HepG2 (cell line): ENCODE measurements around the gene USP10. TPM values are rescaled to one million over a fixed set of nuclear protein-coding genes. Genes with fewer than 3 reads are reported as not detected.

Experiments
- ATAC-seq: fragments of 200-7000 bp; cut with Tn5 transposase; 3 replicates; pipeline ENCODE4 v1.9.1; 2020; ENCODE audit warnings: mild to moderate bottlenecking, moderate library complexity
- BruUV-seq: library from RNA; stranded (reverse); fragments of 400-500 nt; replicated peaks from 2 replicates; lab custom pipeline; 2021; lab: Mats Ljungman, UMichigan
- CTCF ChIA-PET: fragments of 300-600 bp; formaldehyde crosslinking; extraction: SDS; loops from one replicate; lab custom pipeline; 2021; ENCODE audit warnings: low total read pairs, inconsistent platforms, low intra/inter-chr PET ratio; lab: Yijun Ruan, JAX
- POLR2A ChIA-PET: fragments of 350-600 bp; sonication (Branson Sonifier 250); formaldehyde crosslinking; loops from one replicate; lab custom pipeline; 2020; ENCODE audit warnings: antibody characterized with exemption, inconsistent platforms; lab: Yijun Ruan, JAX
- DNase-seq: peaks from one replicate; pipeline ENCODE4 v3.0.0-alpha.2; 2015; ENCODE audit warnings: low spot score
- FAIRE-seq: peaks from 3 replicates; lab custom pipeline; 2011; peaks lifted over from hg19 to GRCh38; lab: Jason Lieb, UNC
- H2AFZ ChIP-seq: one replicate; pipeline ENCODE4 v1.6.1; 2011; ENCODE audit warnings: low read length, inconsistent platforms
- H3K27ac ChIP-seq: fragments of 300-600 bp; 3 replicates; pipeline ENCODE4 v1.8.0; 2011; ENCODE audit warnings: mixed run types, mild to moderate bottlenecking, mixed read lengths, low read length, inconsistent platforms; ENCODE audit not compliant: insufficient read depth; ENCODE audit errors: extremely low read length
- H3K27me3 ChIP-seq, 2 experiments: fragments of 200-600 bp in 1 of 2; 2 replicates in 1 of 2; 3 replicates in 1 of 2; pipeline versions ENCODE4 v1.6.0 to v1.8.0; 2011; ENCODE audit warnings: low read length in 2 of 2, mild to moderate bottlenecking in 2 of 2, moderate library complexity in 2 of 2, inconsistent platforms in 1 of 2; ENCODE audit not compliant: insufficient read depth in 2 of 2, control insufficient read depth in 1 of 2
- H3K36me3 ChIP-seq, 2 experiments: fragments of 200-600 bp in 1 of 2; replicated peaks in 1 of 2; 2 replicates in 1 of 2; 3 replicates in 1 of 2; pipeline versions ENCODE4 v1.5.1 to v1.8.0; 2011; ENCODE audit warnings: low read length in 2 of 2, inconsistent platforms in 1 of 2; ENCODE audit not compliant: insufficient read depth in 2 of 2, control insufficient read depth in 1 of 2
- H3K4me1 ChIP-seq: 2 replicates; pipeline ENCODE4 v1.5.1; 2012; ENCODE audit warnings: low read length, inconsistent platforms; ENCODE audit not compliant: insufficient read depth
- H3K4me2 ChIP-seq: 2 replicates; pipeline ENCODE4 v1.6.0; 2011; ENCODE audit warnings: low read depth, low read length, inconsistent platforms
- H3K4me3 ChIP-seq, 3 experiments: fragments of 200-600 bp in 1 of 3; sonication (generic), shearing (Covaris generic) in 1 of 3; replicated peaks in 1 of 3; 2 replicates each; pipeline ENCODE4 v1.5.1; 2011 to 2016; ENCODE audit warnings: low read length in 3 of 3, inconsistent platforms in 2 of 3, low read depth in 2 of 3, mild to moderate bottlenecking in 2 of 3, control low read depth in 1 of 3, mixed read lengths in 1 of 3; ENCODE audit not compliant: insufficient read depth in 1 of 3
- H3K79me2 ChIP-seq: one replicate; pipeline ENCODE4 v1.6.1; 2011; ENCODE audit warnings: low read length, inconsistent platforms; ENCODE audit not compliant: insufficient read depth
- H3K9ac ChIP-seq: 2 replicates; pipeline ENCODE4 v1.6.0; 2011; ENCODE audit warnings: mild to moderate bottlenecking, low read depth, low read length, inconsistent platforms; ENCODE audit not compliant: insufficient read depth
- H3K9me3 ChIP-seq: 2 replicates; pipeline ENCODE4 v1.5.1; 2012; ENCODE audit warnings: mild to moderate bottlenecking, low read length
- H4K20me1 ChIP-seq: 2 replicates; pipeline ENCODE4 v1.6.0; 2011; ENCODE audit warnings: inconsistent platforms, mild to moderate bottlenecking, low read length, moderate library complexity; ENCODE audit not compliant: insufficient read depth
- EZH2 ChIP-seq: conservative IDR thresholded peaks from 2 replicates; pipeline ENCODE4 v1.6.1; 2012; ENCODE audit warnings: mild to moderate bottlenecking, low read depth, low read length, moderate library complexity
- HBP1 ChIP-seq: IDR thresholded peaks from 2 replicates; pipeline ENCODE4 v1.6.1; 2016; ENCODE audit warnings: low read depth, control low read depth
- HNF4A ChIP-seq: sonication (generic); formaldehyde crosslinking; IDR thresholded peaks from 2 replicates; pipeline ENCODE4 v1.4.0; 2020; ENCODE audit warnings: missing genetic modification reagents
- NFKB2 ChIP-seq: sonication (generic); formaldehyde crosslinking; IDR thresholded peaks from 2 replicates; pipeline ENCODE4 v1.4.0; 2020; ENCODE audit warnings: missing genetic modification reagents, borderline replicate concordance
- NR3C1 ChIP-seq: sonication (generic); formaldehyde crosslinking; IDR thresholded peaks from 2 replicates; pipeline ENCODE4 v1.4.0; 2020; ENCODE audit warnings: missing genetic modification reagents
- PITX1 ChIP-seq: sonication (generic); formaldehyde crosslinking; IDR thresholded peaks from 2 replicates; pipeline ENCODE4 v1.5.1; 2020; ENCODE audit warnings: mild to moderate bottlenecking, missing genetic modification reagents
- PLRG1 ChIP-seq: fragments of 450-650 bp; conservative IDR thresholded peaks from 2 replicates; pipeline ENCODE4 v1.6.1; 2016
- POLR2G ChIP-seq: fragments of 200-400 bp; formaldehyde crosslinking; IDR thresholded peaks from 2 replicates; pipeline ENCODE4 v1.6.1; 2018; ENCODE audit warnings: mild to moderate bottlenecking, low read depth, low read length, moderate library complexity
- RAD21 ChIP-seq: fragments of 450-650 bp; formaldehyde crosslinking; IDR thresholded peaks from 2 replicates; pipeline ENCODE4 v1.5.0; 2020; ENCODE audit warnings: mild to moderate bottlenecking
- SUZ12 ChIP-seq: fragments of 150-350 bp; IDR thresholded peaks from 2 replicates; pipeline ENCODE4 v1.6.1; 2014; ENCODE audit warnings: low read depth, low read length
- TBX2 ChIP-seq: sonication (generic); formaldehyde crosslinking; IDR thresholded peaks from 2 replicates; pipeline ENCODE4 v1.5.0; 2020; ENCODE audit warnings: missing genetic modification reagents, mild to moderate bottlenecking, borderline replicate concordance
- ZBTB7B ChIP-seq: sonication (generic); formaldehyde crosslinking; IDR thresholded peaks from 2 replicates; pipeline ENCODE4 v1.4.0; 2020; ENCODE audit warnings: missing genetic modification reagents
- ZC3H4 ChIP-seq: sonication (generic); formaldehyde crosslinking; IDR thresholded peaks from 2 replicates; pipeline ENCODE4 v1.4.0; 2020; ENCODE audit warnings: missing genetic modification reagents, borderline replicate concordance
- ZFP36 ChIP-seq: fragments of 150-350 bp; IDR thresholded peaks from 2 replicates; pipeline ENCODE4 v1.6.1; 2018; ENCODE audit warnings: borderline replicate concordance, low read length, low read depth; ENCODE audit not compliant: partially characterized antibody
- ZMYM2 ChIP-seq: sonication (generic); formaldehyde crosslinking; IDR thresholded peaks from 2 replicates; pipeline ENCODE4 v1.8.0; 2022; ENCODE audit warnings: mild to moderate bottlenecking, missing genetic modification reagents
- ZNF121 ChIP-seq: sonication (generic); formaldehyde crosslinking; IDR thresholded peaks from 2 replicates; pipeline ENCODE4 v1.5.0; 2020; ENCODE audit warnings: mild to moderate bottlenecking, missing genetic modification reagents
- ZNF143 ChIP-seq: sonication (generic); formaldehyde crosslinking; IDR thresholded peaks from 2 replicates; pipeline ENCODE4 v1.4.0; 2020; ENCODE audit warnings: missing genetic modification reagents
- ZNF709 ChIP-seq: sonication (generic); formaldehyde crosslinking; IDR thresholded peaks from 2 replicates; pipeline ENCODE4 v1.5.0; 2020; ENCODE audit warnings: mild to moderate bottlenecking, missing genetic modification reagents
- ZSCAN29 ChIP-seq: sonication (generic); formaldehyde crosslinking; conservative IDR thresholded peaks from 2 replicates; pipeline ENCODE4 v1.4.0; 2020; ENCODE audit warnings: mild to moderate bottlenecking, missing genetic modification reagents
- WGBS: methylation state at CpG from one replicate; pipeline ENCODE4 v1.1.6; 2017; ENCODE audit warnings: low lambda C conversion rate; 5-methylcytosine and 5-hydroxymethylcytosine counted together
- in situ Hi-C: cut with HindIII; loops from 2 replicates; pipeline ENCODE4 v1.10.0; 2017; ENCODE audit warnings: low pct_unique_long_range_greater_than_20kb; ENCODE audit not compliant: extremely low pct_ligation_motif_present
- intact Hi-C: fragments of 100-400 bp; cut with micrococcal nuclease; formaldehyde crosslinking; loops from one replicate; pipeline ENCODE4 v1.10.0; 2022; ENCODE audit not compliant: unreplicated experiment
- polyA plus RNA-seq, 8 experiments: library from polyadenylated mRNA; depleted of rRNA in 3 of 8; stranded (reverse) in 7 of 8; unstranded in 1 of 8; fragments of >200 nt; fragmentation: Illumina TruSeq in 4 of 8; extraction: Trizol in 4 of 8; gene quantifications; 2 replicates each; pipeline versions ENCODE4 v1.2.1 to v1.2.3, GENCODE V29; 2011 to 2016; ENCODE audit warnings: low read depth in 4 of 8, missing spikeins in 1 of 8, mixed read lengths in 1 of 8; ENCODE audit not compliant: insufficient read depth in 1 of 8
- total RNA-seq, 5 experiments: library from RNA; depleted of rRNA; stranded (reverse); fragments of >200 nt; fragmentation: Illumina TruSeq; extraction: Trizol; gene quantifications; 2 replicates each; pipeline ENCODE4 v1.2.3, GENCODE V29; 2016; ENCODE audit warnings: low read depth in 1 of 5
- TF ChIP-seq, protein P1 (sequence below): sonication (generic); formaldehyde crosslinking; IDR thresholded peaks from 2 replicates; pipeline ENCODE4 v1.5.1; 2020; ENCODE audit warnings: missing genetic modification reagents, mild to moderate bottlenecking, borderline replicate concordance

The USP10 gene
- total and polyA plus RNA-seq, 2 of the 13 experiments (the other 11 are each of a cell fraction or from before 2014, with no cell fraction given) = 79.1 to 122 TPM

- peak; percentile 83 for TF ChIP-seq ZMYM2 (CRISPR knock-in tag)
- TF ChIP-seq ZNF143 = no peak
- peak; percentile 89 for TF ChIP-seq HNF4A (CRISPR knock-in tag)
- TF ChIP-seq ZBTB7B (CRISPR knock-in tag) = 0 out of 2 replicates have a peak, but pooled peaks have one; percentile 36
- TF ChIP-seq RAD21 = peak; percentile 18; the same call in 1 of the 2 replicates
- no peak for TF ChIP-seq SUZ12
- TF ChIP-seq ZNF709 = 0 out of 2 replicates have a peak, but pooled peaks have one; percentile 21
- TF ChIP-seq ZNF121 (CRISPR knock-in tag) = peak; percentile 100
- no peak for TF ChIP-seq PITX1
- 0 out of 2 replicates have a peak, but pooled peaks have one; percentile 40 for TF ChIP-seq HBP1 (CRISPR knock-in tag)
These were observed 116.2 kb downstream of the USP10 start (continued) for GRCh38 chr16:84816023-84816422.

DNA sequence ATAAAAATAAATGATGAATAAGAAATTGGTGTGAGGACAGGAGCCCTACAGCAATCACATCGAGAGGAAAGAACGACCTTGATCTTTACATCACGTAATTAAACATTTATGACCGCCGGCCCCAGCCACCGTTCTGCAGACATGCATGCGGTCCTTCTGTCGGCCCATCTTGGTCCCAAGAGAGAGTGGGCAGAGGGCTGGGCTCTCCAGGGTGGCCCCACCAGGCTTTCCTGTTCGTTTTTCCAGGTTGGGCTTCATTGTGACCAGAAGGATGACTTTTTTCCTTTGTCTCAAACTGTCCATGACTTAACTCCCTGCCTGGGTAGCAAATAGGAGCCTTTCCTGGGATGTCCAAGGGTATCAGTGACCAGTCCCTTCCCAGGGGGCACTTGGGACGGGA is 116.7 kb downstream of the USP10 start:
- Histone ChIP-seq H3K9me3 (no peaks in the 10 kb centered on the region), H3K9ac (no peak overlapping the region), H3K27me3 (peaks cover 14 to 81% of the 10 kb centered on the region in 2 experiments), H4K20me1 (0 out of 2 replicates have a peak, but pooled peaks cover 9% of the 10 kb centered on the region), H3K4me3 (no peak overlapping the region), H3K36me3 (no peaks in the 10 kb centered on the region), H3K4me1 (peaks cover 28% of the 10 kb centered on the region), H3K27ac (no peak overlapping the region), H3K4me2 (no peak overlapping the region), H3K79me2 (no peaks in the 10 kb centered on the region), H2AFZ (no peak overlapping the region)
- CTCF ChIA-PET = no interaction called here
- DNase-seq (no peak), ATAC-seq (no peak), FAIRE-seq (no peak)
- no peak for TF ChIP-seq TBX2
- no peak for TF ChIP-seq POLR2G
- no peak for TF ChIP-seq ZC3H4 (CRISPR knock-in tag)
- no peak for TF ChIP-seq NFKB2 (CRISPR knock-in tag)
- TF ChIP-seq NR3C1 = no peak
- no peak for TF ChIP-seq PLRG1
- no peak for TF ChIP-seq ZSCAN29 (CRISPR knock-in tag)
- TF ChIP-seq ZFP36 = no peak
- TF ChIP-seq, protein P1, sequence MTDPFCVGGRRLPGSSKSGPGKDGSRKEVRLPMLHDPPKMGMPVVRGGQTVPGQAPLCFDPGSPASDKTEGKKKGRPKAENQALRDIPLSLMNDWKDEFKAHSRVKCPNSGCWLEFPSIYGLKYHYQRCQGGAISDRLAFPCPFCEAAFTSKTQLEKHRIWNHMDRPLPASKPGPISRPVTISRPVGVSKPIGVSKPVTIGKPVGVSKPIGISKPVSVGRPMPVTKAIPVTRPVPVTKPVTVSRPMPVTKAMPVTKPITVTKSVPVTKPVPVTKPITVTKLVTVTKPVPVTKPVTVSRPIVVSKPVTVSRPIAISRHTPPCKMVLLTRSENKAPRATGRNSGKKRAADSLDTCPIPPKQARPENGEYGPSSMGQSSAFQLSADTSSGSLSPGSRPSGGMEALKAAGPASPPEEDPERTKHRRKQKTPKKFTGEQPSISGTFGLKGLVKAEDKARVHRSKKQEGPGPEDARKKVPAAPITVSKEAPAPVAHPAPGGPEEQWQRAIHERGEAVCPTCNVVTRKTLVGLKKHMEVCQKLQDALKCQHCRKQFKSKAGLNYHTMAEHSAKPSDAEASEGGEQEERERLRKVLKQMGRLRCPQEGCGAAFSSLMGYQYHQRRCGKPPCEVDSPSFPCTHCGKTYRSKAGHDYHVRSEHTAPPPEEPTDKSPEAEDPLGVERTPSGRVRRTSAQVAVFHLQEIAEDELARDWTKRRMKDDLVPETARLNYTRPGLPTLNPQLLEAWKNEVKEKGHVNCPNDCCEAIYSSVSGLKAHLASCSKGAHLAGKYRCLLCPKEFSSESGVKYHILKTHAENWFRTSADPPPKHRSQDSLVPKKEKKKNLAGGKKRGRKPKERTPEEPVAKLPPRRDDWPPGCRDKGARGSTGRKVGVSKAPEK (CRISPR knock-in tag) = no peak
- TF ChIP-seq EZH2 = no peak
- WGBS = 69% methylated on average over 10 of the region's 10 CpGs
- in situ Hi-C loops = no loop called here
- BruUV-seq = no TSS peak
- POLR2A ChIA-PET = no interaction called here
- intact Hi-C loops = no loop called here
